Endothelial cell of coronary artery (primary cell): ENCODE measurements around the gene DGKI. TPM values are rescaled to one million over a fixed set of nuclear protein-coding genes. Genes with fewer than 3 reads are reported as not detected.

ENCODE experiments used
- total RNA-seq: library from RNA; depleted of rRNA; stranded (reverse); fragments of >200 nt; gene quantifications from 2 replicates; pipeline ENCODE4 v1.2.3, GENCODE V29; 2014

DGKI gene
- 0.36 and 1.0 TPM in 2 replicates for total RNA-seq

DNA sequence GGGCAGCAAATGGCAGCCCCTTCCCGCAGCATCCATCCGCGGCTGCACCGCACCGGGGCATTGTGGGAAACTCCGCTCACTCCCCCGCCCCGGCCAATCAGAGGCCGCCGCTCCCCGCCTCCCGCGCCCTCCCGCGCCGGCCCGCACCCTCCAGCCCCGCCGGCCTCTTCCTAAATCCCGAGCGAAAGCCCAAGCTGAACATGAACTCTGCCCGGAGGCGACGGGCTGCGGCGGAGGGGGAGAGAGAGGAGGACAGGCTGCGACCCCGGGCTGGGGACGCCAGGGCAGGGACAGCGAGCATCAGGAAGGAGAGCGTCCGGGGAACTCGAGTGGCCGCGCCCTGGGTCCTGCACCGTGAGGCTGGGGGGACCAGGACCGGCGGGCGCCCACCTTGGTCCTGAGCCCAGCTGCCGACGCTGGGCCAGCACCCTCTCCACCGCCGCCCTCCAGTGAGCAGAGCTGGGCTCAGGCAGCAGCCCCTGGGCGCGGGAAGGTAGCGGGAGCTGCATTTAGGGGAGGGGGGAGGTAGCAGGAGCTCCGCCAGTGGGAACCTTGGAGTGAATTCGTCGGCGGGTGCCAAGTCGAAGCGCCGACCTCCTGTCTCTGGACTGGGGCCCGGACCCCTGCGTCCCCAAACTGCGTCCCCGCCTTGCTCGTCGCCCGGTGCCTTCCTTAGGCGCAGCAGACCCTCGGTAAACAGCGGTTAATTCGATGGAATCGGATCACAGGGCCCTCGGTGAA lies at the start of gene DGKI:
Gene DGKI, minus strand, starts transcription at position 148 of the 741 bp plus-strand sequence.

DNA sequence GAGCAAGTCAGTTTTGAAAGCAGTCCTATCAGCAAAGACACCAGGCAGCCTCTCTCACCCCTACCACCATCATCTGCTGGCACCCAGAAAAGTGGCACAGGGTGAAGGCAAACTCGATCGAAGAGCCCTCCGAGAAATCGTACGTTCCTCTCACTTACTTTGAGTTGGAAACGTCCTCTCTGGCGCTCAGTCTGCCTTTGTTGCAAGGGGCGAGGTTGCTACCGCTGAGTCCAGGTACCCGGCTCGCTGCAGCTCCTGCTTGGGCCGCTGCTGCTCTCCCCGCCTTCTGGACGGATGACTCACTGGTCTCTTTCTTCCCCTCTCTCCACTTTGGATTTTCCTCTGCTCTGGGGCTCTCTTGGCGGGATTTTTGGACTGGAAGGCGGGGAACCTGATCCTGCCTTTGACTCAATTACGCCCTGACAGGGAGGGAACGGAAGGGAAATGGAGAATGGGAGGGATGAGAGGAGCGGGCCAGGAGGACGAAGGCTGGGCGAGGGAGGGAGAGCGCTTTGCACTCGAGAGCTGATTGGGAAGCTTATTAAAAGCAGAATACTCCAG lies 503.4 kb downstream of the DGKI start, which contains the start of gene PTN:
Gene PTN, minus strand, starts transcription at position 453 of the 561 bp plus-strand sequence. CDS start 88,760 bp downstream, outside the sequence.

Other genes starting within 250 kb of the DGKI start
- 16.2 and 37.5 TPM in 2 replicates for gene CREB3L2, start 155.1 kb upstream of the DGKI start, total RNA-seq
- not detected in 2 replicates for gene AKR1D1, start 229.5 kb upstream of the DGKI start, total RNA-seq